OCI-LY3 (cell line): ENCODE data around the gene CPA2.

Experiments used
- H2AFZ ChIP-seq: fragments of 200-600, 300-600 bp; shearing (Covaris generic); 2 replicates; pipeline ENCODE4 v1.6.0; 2014; ENCODE audit warnings: antibody characterized with exemption, low read depth, low read length
- H3K27ac ChIP-seq: fragments of 200-600, 300-600 bp; sonication (generic); 2 replicates; pipeline ENCODE4 v1.5.1; 2014; ENCODE audit warnings: mild to moderate bottlenecking, low read length, moderate library complexity, mixed read lengths
- H3K27me3 ChIP-seq: fragments of 200-600, 300-600 bp; sonication (generic); 2 replicates; pipeline ENCODE4 v1.6.1; 2014; ENCODE audit warnings: low read depth, low read length, mixed read lengths
- H3K36me3 ChIP-seq: fragments of 200-600, 300-600 bp; sonication (generic); replicated peaks from 2 replicates; pipeline ENCODE3; 2014; ENCODE audit warnings: low read depth, low read length, mixed read lengths
- H3K4me1 ChIP-seq: fragments of 300-600, 200-600 bp; sonication (generic); 2 replicates; pipeline ENCODE4 v1.6.1; 2014; ENCODE audit warnings: low read length, mixed read lengths
- H3K4me2 ChIP-seq: fragments of 200-600, 300-600 bp; sonication (generic); 2 replicates; pipeline ENCODE4 v1.6.1; 2014; ENCODE audit warnings: low read length, mixed read lengths
- H3K4me3 ChIP-seq: fragments of 300-600, 200-600 bp; sonication (generic); 2 replicates; pipeline ENCODE4 v1.5.1; 2014; ENCODE audit warnings: antibody characterized with exemption, mild to moderate bottlenecking, low read length, moderate library complexity
- H3K79me2 ChIP-seq: fragments of 300-600, 200-600 bp; shearing (Covaris generic); 2 replicates; pipeline ENCODE4 v1.6.1; 2014; ENCODE audit warnings: mild to moderate bottlenecking, low read length, mixed read lengths
- H3K9ac ChIP-seq: fragments of 300-600, 200-600 bp; shearing (Covaris generic); 2 replicates; pipeline ENCODE4 v1.6.0; 2014; ENCODE audit warnings: mild to moderate bottlenecking, low read length, moderate library complexity
- H3K9me3 ChIP-seq: fragments of 200-600, 300-600 bp; shearing (Covaris generic); 2 replicates; pipeline ENCODE4 v1.6.1; 2014; ENCODE audit warnings: low read length, mixed read lengths; ENCODE audit not compliant: insufficient read depth
- H4K20me1 ChIP-seq: fragments of 200-600, 300-600 bp; sonication (generic); 2 replicates; pipeline ENCODE4 v1.6.1; 2016; ENCODE audit warnings: low read length, mixed read lengths; ENCODE audit not compliant: insufficient read depth
- CTCF ChIP-seq: fragments of 200-600, 300-600 bp; sonication (generic); IDR thresholded peaks from 2 replicates; pipeline ENCODE4 v1.5.1; 2014; ENCODE audit warnings: antibody characterized with exemption, low read length, low read depth
- EZH2phosphoT487 ChIP-seq: fragments of 200-600 bp; shearing (Covaris generic); IDR thresholded peaks from 2 replicates; pipeline ENCODE4 v1.6.1; 2018; ENCODE audit warnings: antibody characterized with exemption, mixed run types, low read depth

Gene CPA2

GRCh38 chr7:130272381-130273080 lies 5.9 kb downstream of the CPA2 start:
- Histone ChIP-seq H3K36me3 (no peaks in the 10 kb centered on the region), H3K27ac (no peak overlapping the region), H2AFZ (no peak overlapping the region), H3K9ac (no peak overlapping the region), H4K20me1 (no peaks in the 10 kb centered on the region), H3K4me1 (no peaks in the 10 kb centered on the region), H3K27me3 (peaks cover 25% of the 10 kb centered on the region), H3K4me2 (no peak overlapping the region), H3K4me3 (no peak overlapping the region), H3K79me2 (no peaks in the 10 kb centered on the region), H3K9me3 (no peaks in the 10 kb centered on the region)
- TF ChIP-seq EZH2phosphoT487, result no peak
- no peak for TF ChIP-seq CTCF

GRCh38 chr7:130273081-130273932 lies 6.6 kb downstream of the CPA2 start:
- H3K27ac ChIP-seq, result no peak overlapping the region
- TF ChIP-seq EZH2phosphoT487, result no peak
- no peak for TF ChIP-seq CTCF
- no peak overlapping the region for H3K9ac ChIP-seq
- no peaks in the 10 kb centered on the region for H3K79me2 ChIP-seq
- no peaks in the 10 kb centered on the region for H3K36me3 ChIP-seq
- H3K4me3 ChIP-seq, result no peak overlapping the region
- H2AFZ ChIP-seq, result no peak overlapping the region
- peaks cover 22% of the 10 kb centered on the region for H3K27me3 ChIP-seq
- H3K4me1 ChIP-seq, result no peaks in the 10 kb centered on the region
- H3K4me2 ChIP-seq, result no peak overlapping the region
- H3K9me3 ChIP-seq, result no peaks in the 10 kb centered on the region
- H4K20me1 ChIP-seq, result no peaks in the 10 kb centered on the region

GRCh38 chr7:130273933-130274255 lies 7.2 kb downstream of the CPA2 start:
- H3K4me2 ChIP-seq, result no peak overlapping the region

More at GRCh38 chr7:130273933-130274255, 7.2 kb downstream of the CPA2 start:
- no peak overlapping the region for H3K4me3 ChIP-seq
- no peaks in the 10 kb centered on the region for H4K20me1 ChIP-seq
- TF ChIP-seq CTCF (no peak), EZH2phosphoT487 (no peak)
- peaks cover 19% of the 10 kb centered on the region for H3K27me3 ChIP-seq
- no peaks in the 10 kb centered on the region for H3K4me1 ChIP-seq
- no peaks in the 10 kb centered on the region for H3K36me3 ChIP-seq
- no peaks in the 10 kb centered on the region for H3K79me2 ChIP-seq
- no peak overlapping the region for H3K9ac ChIP-seq
- H3K27ac ChIP-seq, result no peak overlapping the region
- H3K9me3 ChIP-seq, result no peaks in the 10 kb centered on the region
- no peak overlapping the region for H2AFZ ChIP-seq
